Measurements from ENCODE around the gene CACYBP.

- TF ChIP-seq CTCF (IDR thresholded peaks at IDR 0.05) (no peak), POLR2A (IDR thresholded peaks at IDR 0.05) (no peak)
These were observed 2.7 kb upstream of the CACYBP start for GRCh38 chr1:174997041-174997440.

All from gastroesophageal sphincter (tissue), 3 donors.